AG09319 (cell line): ENCODE measurements around the gene FFAR3.

Experiments
- DNase-seq: peaks from one replicate; pipeline ENCODE4 v3.0.0-alpha.2; 2010; ENCODE audit warnings: low read depth; ENCODE audit errors: extremely low read depth
- TF ChIP-seq, protein P1 (sequence below): IDR thresholded peaks from 2 replicates; pipeline ENCODE4 v1.5.1; 2011; ENCODE audit warnings: low read depth, mild to moderate bottlenecking, inconsistent platforms, low read length, moderate library complexity

Gene FFAR3

DNA sequence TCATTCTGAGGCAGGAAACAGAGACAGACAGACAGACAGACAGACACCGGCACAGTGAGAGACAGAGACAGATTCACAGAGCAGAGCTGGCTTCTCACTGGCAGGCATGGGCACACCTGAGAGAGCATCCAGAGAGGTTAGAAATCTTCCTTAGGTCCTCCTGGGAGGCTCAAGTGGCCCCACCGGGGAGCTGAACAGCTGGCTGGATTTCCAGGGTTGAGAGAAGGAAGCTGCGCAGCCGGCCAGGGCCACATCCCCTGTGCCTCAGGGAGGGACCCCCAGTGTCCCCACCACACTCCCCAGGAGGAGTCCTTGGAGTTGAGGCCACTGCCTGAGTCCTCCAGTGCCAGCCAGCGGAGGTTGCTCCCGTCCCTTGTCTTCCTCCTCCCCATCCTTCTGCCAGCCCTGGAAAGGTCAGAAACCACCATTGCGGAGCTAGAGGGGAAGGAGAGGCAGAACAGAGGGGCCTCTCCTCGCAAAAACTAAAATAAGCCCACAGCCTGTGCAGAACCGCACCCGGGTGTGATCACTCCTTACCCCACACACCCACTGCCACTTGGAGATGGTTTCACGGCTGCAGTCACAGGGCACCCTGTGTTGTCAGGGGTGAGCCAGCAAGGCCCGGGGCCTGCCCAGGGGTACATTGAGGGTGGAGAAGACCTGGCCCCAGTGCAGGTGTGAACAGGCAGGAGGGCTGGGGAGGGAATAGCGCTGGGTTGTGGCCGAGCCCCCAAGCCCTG is 4.2 kb downstream of the FFAR3 start:
- DNase-seq: no peak
- TF ChIP-seq, protein P1, sequence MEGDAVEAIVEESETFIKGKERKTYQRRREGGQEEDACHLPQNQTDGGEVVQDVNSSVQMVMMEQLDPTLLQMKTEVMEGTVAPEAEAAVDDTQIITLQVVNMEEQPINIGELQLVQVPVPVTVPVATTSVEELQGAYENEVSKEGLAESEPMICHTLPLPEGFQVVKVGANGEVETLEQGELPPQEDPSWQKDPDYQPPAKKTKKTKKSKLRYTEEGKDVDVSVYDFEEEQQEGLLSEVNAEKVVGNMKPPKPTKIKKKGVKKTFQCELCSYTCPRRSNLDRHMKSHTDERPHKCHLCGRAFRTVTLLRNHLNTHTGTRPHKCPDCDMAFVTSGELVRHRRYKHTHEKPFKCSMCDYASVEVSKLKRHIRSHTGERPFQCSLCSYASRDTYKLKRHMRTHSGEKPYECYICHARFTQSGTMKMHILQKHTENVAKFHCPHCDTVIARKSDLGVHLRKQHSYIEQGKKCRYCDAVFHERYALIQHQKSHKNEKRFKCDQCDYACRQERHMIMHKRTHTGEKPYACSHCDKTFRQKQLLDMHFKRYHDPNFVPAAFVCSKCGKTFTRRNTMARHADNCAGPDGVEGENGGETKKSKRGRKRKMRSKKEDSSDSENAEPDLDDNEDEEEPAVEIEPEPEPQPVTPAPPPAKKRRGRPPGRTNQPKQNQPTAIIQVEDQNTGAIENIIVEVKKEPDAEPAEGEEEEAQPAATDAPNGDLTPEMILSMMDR: no peak

DNA sequence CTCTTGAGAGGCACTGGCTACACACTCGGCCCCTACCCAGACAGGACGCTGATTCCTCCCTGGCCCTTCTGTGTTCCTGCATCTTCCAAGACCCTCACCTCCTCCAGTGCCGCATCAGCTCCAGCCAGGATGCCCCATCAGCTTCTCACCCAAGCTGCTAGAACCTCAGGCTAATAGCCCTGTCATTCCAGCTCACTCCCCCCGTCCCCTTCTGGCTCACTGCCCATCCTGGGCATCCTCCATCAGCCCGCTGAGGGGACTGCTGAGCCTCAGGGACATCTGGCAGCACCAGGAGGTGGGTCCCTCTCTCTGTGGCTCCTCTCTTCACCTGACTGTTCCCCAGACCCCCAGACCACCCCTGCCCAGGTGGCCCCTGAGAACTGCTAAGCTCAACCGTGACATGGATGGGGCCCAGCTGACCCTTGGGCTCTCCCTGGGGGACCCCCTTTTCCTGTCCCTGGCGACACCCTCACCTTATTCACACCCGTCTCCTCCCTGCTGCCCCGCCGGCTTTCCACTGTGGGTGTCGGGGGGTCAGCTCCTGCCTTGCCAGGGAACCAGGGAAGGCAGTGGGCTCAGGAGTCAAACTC is 4.8 kb downstream of the FFAR3 start:
- no peak for DNase-seq
- TF ChIP-seq, protein P1: no peak

DNA sequence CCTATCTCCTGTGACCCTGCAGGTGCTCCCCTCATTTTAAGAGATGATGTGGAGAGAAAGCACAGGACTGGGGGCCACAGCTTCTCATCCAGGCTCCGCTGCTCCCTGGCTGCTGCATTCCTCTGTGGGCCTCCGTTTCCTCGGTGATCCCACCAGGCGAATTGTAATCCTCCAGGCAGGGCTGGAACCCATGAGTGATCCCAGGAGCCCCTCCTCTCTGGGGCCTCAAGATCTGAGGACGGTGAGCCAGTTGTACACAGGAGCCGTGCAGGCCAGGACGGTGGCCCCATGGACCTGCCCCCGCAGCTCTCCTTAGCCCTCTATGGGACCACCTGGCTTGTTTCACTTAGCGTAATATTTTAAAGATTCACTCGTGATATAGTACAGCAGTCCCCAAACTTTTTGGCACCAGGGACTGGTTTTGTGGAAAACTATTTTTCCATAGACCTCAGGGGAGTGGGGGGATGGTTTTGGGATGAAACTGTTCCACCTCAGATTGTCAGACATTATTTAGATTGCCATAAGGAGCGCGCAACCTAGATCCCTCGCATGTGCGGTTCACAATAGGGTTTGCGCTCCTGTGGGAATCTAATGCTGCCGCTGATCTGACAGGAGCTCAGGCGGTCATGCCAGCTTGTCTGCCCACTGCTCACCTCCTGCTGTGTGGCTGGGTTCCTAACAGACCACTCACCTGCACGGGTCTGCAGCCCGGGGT is 5.6 kb downstream of the FFAR3 start:
- TF ChIP-seq, protein P1: no peak
- DNase-seq: no peak

DNA sequence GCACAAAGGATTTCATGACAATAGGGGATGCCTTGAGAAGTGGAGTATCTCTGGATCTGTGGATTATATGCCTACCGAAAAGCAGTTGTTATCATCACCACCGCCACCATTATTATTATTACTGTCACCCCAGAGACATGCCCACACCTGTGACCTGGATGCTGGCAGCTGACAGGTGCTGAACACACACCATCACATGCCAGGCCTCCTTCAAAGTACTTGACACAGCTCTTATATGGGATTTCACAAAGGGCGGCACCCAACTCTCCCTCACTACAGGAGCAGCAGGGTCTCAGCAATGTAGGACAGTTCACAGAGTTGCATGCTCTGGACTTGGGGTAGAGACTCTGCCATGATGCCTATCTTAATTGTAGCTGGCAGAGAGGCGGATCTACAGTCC is 7.0 kb downstream of the FFAR3 start:
- TF ChIP-seq, protein P1: no peak
- no peak for DNase-seq

DNA sequence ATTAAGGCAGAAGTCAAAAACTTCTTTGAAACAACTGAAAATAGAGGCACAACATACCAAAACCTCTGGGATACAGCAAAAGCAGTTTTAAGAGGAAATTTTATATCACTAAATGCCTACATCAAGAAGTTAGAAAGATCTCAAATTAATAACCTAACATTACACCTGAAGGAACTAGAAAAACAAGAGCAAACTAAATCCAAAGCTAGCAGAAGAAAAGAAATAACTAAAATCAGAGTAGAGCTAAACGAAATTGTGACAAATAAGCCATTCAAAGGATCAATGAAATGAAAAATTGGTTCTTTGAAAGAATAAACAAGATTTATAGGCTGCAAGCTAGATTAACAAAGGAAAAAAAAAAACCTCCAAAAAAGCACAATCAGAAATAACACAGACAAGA is 10.1 kb downstream of the FFAR3 start:
- DNase-seq: no peak
- TF ChIP-seq, protein P1: no peak

DNA sequence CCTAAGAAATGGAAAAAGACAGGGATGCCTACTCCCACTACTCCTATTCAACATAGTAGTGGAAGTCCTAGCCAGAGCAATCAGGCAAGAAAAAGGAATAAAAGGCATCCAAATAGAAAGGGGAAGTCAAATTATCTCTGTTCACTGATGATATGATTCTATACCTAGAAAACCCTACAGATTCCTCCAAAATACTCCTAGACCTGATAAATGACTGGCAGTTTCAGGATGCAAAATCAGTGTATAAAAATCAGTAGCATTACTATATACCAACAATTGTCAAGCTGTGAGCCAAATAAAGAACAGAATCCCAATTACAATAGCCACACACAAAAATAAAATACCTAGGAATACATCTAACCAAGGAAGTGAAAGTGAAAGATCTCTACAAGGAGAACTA is 11.3 kb downstream of the FFAR3 start:
- TF ChIP-seq, protein P1: no peak
- no peak for DNase-seq

DNA sequence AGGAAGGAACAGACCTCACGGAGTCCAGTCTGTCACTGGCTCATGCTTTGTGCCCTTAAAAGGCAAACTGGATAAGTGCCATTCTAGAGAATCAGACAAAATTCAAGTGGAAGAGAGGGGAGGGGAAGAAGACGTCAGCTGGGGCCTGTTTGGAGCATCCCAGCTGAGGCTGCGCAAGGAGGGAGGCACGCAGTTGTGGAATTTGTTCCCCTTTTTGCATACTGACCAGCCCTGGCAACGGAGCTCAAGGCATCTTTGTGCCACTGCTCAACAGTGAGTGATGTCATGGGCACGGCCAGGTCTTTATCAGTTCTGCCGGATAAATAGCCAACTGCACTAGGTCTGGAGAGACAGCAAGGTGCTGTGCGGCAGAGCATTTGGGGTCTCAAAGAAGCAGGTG is 12.5 kb downstream of the FFAR3 start, which contains the start of gene GPR42:
Gene GPR42, plus strand, starts transcription at position 347 of the 400 bp plus-strand sequence. CDS start 292 bp downstream, outside the sequence.
- TF ChIP-seq, protein P1: no peak

More for the DNA sequence above, 12.5 kb downstream of the FFAR3 start, which contains the start of gene GPR42:
- no peak for DNase-seq
